NCI-H510A (cell line): Measurements from ENCODE around the gene FADS2.

Source experiments
- DNase-seq: peaks from one replicate; lab custom pipeline; 2025; lab: John Stamatoyannopoulos, UW

The FADS2 gene

GRCh38 chr11:61887839-61888494 is 59.9 kb downstream of the FADS2 start:
- DNase-seq: no peak

- DNase-seq: no peak
Measured at GRCh38 chr11:61888590-61888989, 60.5 kb downstream of the FADS2 start.

GRCh38 chr11:61889831-61890230 is 61.7 kb downstream of the FADS2 start:
- no peak for DNase-seq

GRCh38 chr11:61890529-61891330 is 62.6 kb downstream of the FADS2 start:
- DNase-seq: peak; percentile 46

GRCh38 chr11:61891331-61892084 is 63.4 kb downstream of the FADS2 start, which contains the start of gene FADS3:
Gene FADS3, minus strand, starts transcription at chr11:61891545. Its CDS starts 164 bp downstream, at chr11:61891381.
- peak; percentile 93 for DNase-seq

- peak; percentile 60 for DNase-seq
Measured at GRCh38 chr11:61892085-61892370, 63.9 kb downstream of the FADS2 start.

- DNase-seq: no peak
Measured at GRCh38 chr11:61893981-61894380, 65.9 kb downstream of the FADS2 start.

- DNase-seq: no peak
Measured at GRCh38 chr11:61895046-61895717, 67.1 kb downstream of the FADS2 start.

- no peak for DNase-seq
Measured at GRCh38 chr11:61895718-61896059, 67.6 kb downstream of the FADS2 start.

- DNase-seq: no peak
Measured at GRCh38 chr11:61896665-61897386, 68.7 kb downstream of the FADS2 start.

GRCh38 chr11:61897387-61898246 is 69.5 kb downstream of the FADS2 start:
- peak; percentile 49 for DNase-seq

GRCh38 chr11:61898247-61898582 is 70.1 kb downstream of the FADS2 start:
- DNase-seq: no peak

- peak; percentile 45 for DNase-seq
Measured at GRCh38 chr11:61899146-61899841, 71.2 kb downstream of the FADS2 start.

GRCh38 chr11:61900251-61900650 is 72.2 kb downstream of the FADS2 start:
- DNase-seq: no peak

GRCh38 chr11:61901397-61901796 is 73.3 kb downstream of the FADS2 start:
- no peak for DNase-seq

GRCh38 chr11:61902313-61902712 is 74.2 kb downstream of the FADS2 start:
- no peak for DNase-seq

- no peak for DNase-seq
Measured at GRCh38 chr11:61903845-61904244, 75.7 kb downstream of the FADS2 start.

GRCh38 chr11:61904539-61905048 is 76.5 kb downstream of the FADS2 start:
- DNase-seq: no peak

- DNase-seq: no peak
Measured at GRCh38 chr11:61905067-61905696, 77.1 kb downstream of the FADS2 start.
